Fibroblast of the aortic adventitia (primary cell): ENCODE data around the gene EXOC1L. TPM values are rescaled to one million over a fixed set of nuclear protein-coding genes. Genes with fewer than 3 reads are reported as not detected.
"Not testable (repeated sequence)": the region's sequence is repeated elsewhere in the genome, so short reads cannot be mapped to it uniquely, and the experiment has no call there.

ENCODE experiments used
- DNase-seq: peaks from one replicate; pipeline ENCODE4 v3.0.0-alpha.2; 2010; ENCODE audit warnings: low read depth
- H3K4me3 ChIP-seq: 2 replicates; pipeline ENCODE4 v1.5.1; 2011; ENCODE audit warnings: low read depth, mild to moderate bottlenecking, control low read depth, low read length, moderate library complexity
- CTCF ChIP-seq: IDR thresholded peaks from 2 replicates; pipeline ENCODE4 v1.5.1; 2011; ENCODE audit warnings: mild to moderate bottlenecking, low read length, control low read depth, inconsistent platforms; ENCODE audit not compliant: insufficient read depth
- total RNA-seq: library from RNA; depleted of rRNA; stranded (reverse); fragments of >200 nt; gene quantifications from 2 replicates; pipeline ENCODE4 v1.2.3, GENCODE V29; 2012; ENCODE audit warnings: low replicate concordance

The EXOC1L gene
- total RNA-seq, 1 donor = not detected

- H3K4me3 ChIP-seq = no peak overlapping the region
- TF ChIP-seq CTCF = no peak
- no peak for DNase-seq
Observed at GRCh38 chr4:55830716-55831115, 11.1 kb downstream of the EXOC1L start.

DNA sequence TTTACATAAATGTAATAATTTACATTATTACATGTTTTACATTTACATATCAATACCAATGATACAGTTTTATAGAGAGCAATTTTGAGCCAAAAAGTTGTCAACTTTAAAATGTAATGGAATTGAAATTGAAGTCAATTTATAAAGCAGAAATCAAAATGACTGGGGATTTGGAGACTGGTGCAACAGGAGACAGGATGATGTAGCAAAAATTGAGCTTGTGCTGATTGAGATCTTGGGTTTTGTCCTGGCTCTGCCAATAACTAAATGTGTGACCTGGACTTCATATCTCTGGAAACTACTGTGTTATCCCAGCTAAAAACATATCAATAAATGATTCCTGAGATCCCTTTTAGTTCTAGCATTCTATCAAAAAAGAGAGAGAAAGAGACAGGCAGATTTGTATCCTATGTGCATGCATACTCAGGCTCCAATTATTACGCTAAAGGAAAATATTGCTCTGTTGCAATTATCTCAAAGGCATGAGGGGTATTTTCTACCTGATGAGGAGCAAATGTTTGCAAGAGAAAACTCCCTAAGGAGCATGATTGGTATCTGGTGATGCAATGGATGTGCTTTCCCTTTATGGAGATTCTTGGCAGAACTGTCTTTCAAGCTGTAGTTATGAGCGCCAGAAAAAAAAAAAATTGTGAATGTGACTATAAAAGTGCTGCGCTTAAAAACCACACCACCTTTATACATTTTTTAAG lies 14.7 kb downstream of the EXOC1L start:
- H3K4me3 ChIP-seq = no peak overlapping the region
- DNase-seq = no peak
- TF ChIP-seq CTCF = no peak

- TF ChIP-seq CTCF = no peak
- H3K4me3 ChIP-seq = no peak overlapping the region
- DNase-seq = no peak
Observed at GRCh38 chr4:55837903-55838302, 18.3 kb downstream of the EXOC1L start.

DNA sequence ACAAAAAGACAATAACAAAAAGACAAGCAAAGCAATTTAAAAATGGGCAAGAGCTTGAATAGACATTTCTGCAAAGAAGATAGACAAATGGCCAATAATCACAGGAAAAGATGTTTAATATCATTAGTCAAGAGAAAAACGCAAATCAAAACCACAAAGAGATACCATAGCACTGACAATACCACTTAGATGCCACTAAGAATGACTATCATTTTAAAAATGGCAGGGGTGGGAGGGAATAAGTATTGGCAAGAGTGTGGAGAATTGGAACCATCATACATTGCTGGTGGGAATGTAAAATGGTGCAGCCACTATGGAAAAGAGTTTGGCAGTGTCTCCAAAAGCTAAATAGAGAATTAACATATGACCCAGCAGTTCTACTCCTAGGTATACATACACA lies 18.8 kb downstream of the EXOC1L start:
- DNase-seq = no peak
- no peak overlapping the region for H3K4me3 ChIP-seq
- no peak for TF ChIP-seq CTCF

- no peak for DNase-seq
- no peak overlapping the region for H3K4me3 ChIP-seq
- TF ChIP-seq CTCF = no peak
Observed at GRCh38 chr4:55838952-55839351, 19.4 kb downstream of the EXOC1L start.

DNA sequence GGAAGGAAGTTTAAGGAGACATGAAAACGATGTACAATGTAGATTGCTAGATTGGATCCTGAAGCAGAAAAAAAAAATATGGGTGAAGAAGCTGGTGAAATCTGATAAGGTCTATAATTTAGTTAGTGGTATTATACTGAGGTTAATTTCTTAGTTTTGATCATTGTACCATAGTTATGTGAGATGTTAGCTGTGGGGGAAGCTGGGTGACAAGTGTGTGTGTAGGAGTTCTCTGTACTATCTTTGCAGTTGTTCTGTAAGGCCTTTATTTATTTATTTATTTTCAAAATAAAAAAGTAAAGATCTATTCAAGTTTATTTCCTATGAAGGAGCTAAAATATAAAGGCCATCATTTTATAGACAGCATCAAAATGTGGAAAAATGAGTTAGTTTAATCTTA lies 21.4 kb downstream of the EXOC1L start:
- DNase-seq = no peak
- TF ChIP-seq CTCF = no peak
- no peak overlapping the region for H3K4me3 ChIP-seq

DNA sequence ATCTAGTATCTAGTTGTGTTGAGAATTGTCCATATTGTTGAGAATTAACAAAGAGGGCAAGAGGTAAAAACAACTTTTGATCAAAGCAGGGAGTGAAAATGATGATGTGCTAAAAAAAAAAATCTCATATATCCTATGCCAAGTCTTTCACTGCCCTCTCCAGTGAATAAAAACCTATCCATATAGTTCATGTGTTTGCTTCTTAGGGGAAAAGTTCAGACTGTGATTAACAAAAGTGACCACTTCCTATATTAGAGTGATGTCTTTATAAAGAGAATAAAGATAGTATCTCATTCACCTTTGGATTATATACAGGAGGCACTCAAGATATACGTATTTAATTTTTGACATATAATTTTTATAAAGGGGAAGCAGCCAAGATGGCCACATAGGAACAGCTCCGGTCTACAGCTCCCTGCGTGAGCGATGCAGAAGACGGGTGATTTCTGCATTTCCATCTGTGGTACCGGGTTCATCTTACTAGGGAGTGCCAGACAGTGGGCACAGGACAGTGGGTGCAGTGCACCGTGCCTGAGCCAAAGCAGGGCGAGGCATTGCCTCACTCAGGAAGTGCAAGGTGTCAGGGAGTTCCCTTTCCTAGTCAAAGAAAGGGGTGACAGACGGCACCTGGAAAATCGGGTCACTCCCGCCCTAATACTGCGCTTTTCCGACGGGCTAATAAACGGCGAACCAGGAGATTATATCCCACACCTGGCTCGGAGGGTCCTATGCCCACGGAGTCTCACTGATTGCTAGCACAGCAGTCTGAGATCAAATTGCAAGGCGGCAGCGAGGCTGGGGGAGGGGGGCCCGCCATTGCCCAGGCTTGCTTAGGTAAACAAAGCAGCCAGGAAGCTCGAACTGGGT lies 22.0 kb downstream of the EXOC1L start:
- not testable (repeated sequence) for DNase-seq, H3K4me3 ChIP-seq

DNA sequence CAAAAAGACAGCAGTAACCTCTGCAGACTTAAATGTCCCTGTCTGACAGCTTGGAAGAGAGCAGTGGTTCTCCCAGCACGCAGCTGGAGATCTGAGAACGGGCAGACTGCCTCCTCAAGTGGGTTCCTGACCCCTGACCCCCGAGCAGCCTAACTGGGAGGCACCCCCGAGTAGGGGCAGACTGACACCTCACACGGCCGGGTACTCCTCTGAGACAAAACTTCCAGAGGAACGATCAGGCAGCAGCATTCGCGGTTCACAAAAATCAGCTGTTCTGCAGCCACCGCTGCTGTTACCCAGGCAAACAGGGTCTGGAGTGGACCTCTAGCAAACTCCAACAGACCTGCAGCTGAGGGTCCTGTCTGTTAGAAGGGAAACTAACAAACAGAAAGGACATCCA lies 22.7 kb downstream of the EXOC1L start:
- H3K4me3 ChIP-seq, DNase-seq: not testable (repeated sequence)
